GM12878 (cell line): Measurements from ENCODE around the gene SCN3B. TPM values are rescaled to one million over a fixed set of nuclear protein-coding genes. Genes with fewer than 3 reads are reported as not detected.

Experiments
- ATAC-seq: fragments of 200-7000 bp; cut with Tn5 transposase; 3 replicates; pipeline ENCODE4 v1.9.1; 2020; ENCODE audit warnings: mild to moderate bottlenecking, moderate library complexity
- BruUV-seq: library from RNA; stranded (reverse); fragments of 400-500 nt; replicated peaks from 2 replicates; lab custom pipeline; 2021; lab: Mats Ljungman, UMichigan
- CTCF ChIA-PET: fragments of 300-600 bp; sonication (Branson Sonifier 250); formaldehyde crosslinking; extraction: SDS; loops from one replicate; lab custom pipeline; 2021; ENCODE audit warnings: inconsistent platforms; lab: Yijun Ruan, JAX
- POLR2A ChIA-PET: fragments of 350-600 bp; formaldehyde crosslinking; extraction: SDS; loops from one replicate; lab custom pipeline; 2021; ENCODE audit warnings: inconsistent platforms; lab: Charles Lee
- RAD21 ChIA-PET: fragments of 300-600 bp; sonication (Branson Sonifier 250); formaldehyde crosslinking; loops from one replicate; lab custom pipeline; 2023; ENCODE audit warnings: antibody characterized with exemption; ENCODE audit not compliant: unreplicated experiment; lab: Charles Lee
- SMC1A ChIA-PET: fragments of 300-600 bp; sonication (Branson Sonifier 250); formaldehyde crosslinking; loops from one replicate; lab custom pipeline; 2023; ENCODE audit not compliant: unreplicated experiment, uncharacterized antibody; lab: Charles Lee
- DNase-seq: peaks from one replicate; pipeline ENCODE4 v3.0.0-alpha.2; 2011; ENCODE audit warnings: low read depth, low spot score
- FAIRE-seq: peaks from 3 replicates; lab custom pipeline; 2011; peaks lifted over from hg19 to GRCh38; lab: Jason Lieb, UNC
- H2AFZ ChIP-seq: 2 replicates; pipeline ENCODE4 v1.6.0; 2011; ENCODE audit warnings: low read depth, low read length, control low read depth; ENCODE audit not compliant: control insufficient read depth
- H3K27ac ChIP-seq: 2 replicates; pipeline ENCODE4 v1.5.1; 2011; ENCODE audit warnings: control low read depth; ENCODE audit not compliant: control insufficient read depth, insufficient read depth
- H3K27me3 ChIP-seq, 2 experiments: replicated peaks in 1 of 2; 2 replicates each; pipeline versions ENCODE4 v1.6.0 to v1.6.1; 2011; ENCODE audit warnings: low read length in 1 of 2; ENCODE audit not compliant: control insufficient read depth in 2 of 2, insufficient read depth in 2 of 2
- H3K36me3 ChIP-seq, 2 experiments: 2 replicates each; pipeline ENCODE4 v1.5.1; 2011; ENCODE audit warnings: low read length in 1 of 2; ENCODE audit not compliant: control insufficient read depth in 2 of 2, insufficient read depth in 2 of 2
- H3K4me1 ChIP-seq: 2 replicates; pipeline ENCODE4 v1.6.1; 2011; ENCODE audit warnings: mild to moderate bottlenecking, low read length, moderate library complexity, mixed read lengths; ENCODE audit not compliant: control insufficient read depth, insufficient read depth
- H3K4me2 ChIP-seq: 2 replicates; pipeline ENCODE4 v1.6.0; 2011; ENCODE audit warnings: control low read depth; ENCODE audit not compliant: control insufficient read depth, insufficient read depth
- H3K4me3 ChIP-seq: fragments of 200-600 bp; sonication (generic); 2 replicates; pipeline ENCODE4 v1.5.1; 2016
- H3K79me2 ChIP-seq: 2 replicates; pipeline ENCODE4 v1.6.0; 2011; ENCODE audit warnings: low read length; ENCODE audit not compliant: control insufficient read depth, insufficient read depth
- H3K9ac ChIP-seq: 2 replicates; pipeline ENCODE4 v1.8.0; 2011; ENCODE audit warnings: low read length, control low read depth, mixed read lengths; ENCODE audit not compliant: control insufficient read depth, insufficient read depth
- H3K9me3 ChIP-seq: replicated peaks from 3 replicates; pipeline ENCODE4 v1.5.1; 2011; ENCODE audit warnings: mild to moderate bottlenecking, low read length; ENCODE audit not compliant: control insufficient read depth, insufficient read depth
- H4K20me1 ChIP-seq: 2 replicates; pipeline ENCODE4 v1.6.0; 2011; ENCODE audit not compliant: control insufficient read depth, insufficient read depth
- ASH2L ChIP-seq: fragments of 300-600, 200-600 bp; sonication (generic); IDR thresholded peaks from 2 replicates; pipeline ENCODE4 v1.6.1; 2017; ENCODE audit warnings: low read depth, mild to moderate bottlenecking, borderline replicate concordance
- GATAD2B ChIP-seq: fragments of 450-650 bp; conservative IDR thresholded peaks from 2 replicates; pipeline ENCODE4 v1.6.1; 2017; ENCODE audit warnings: low read depth, mild to moderate bottlenecking, moderate library complexity
- IKZF1 ChIP-seq: fragments of 450-650 bp; conservative IDR thresholded peaks from 2 replicates; pipeline ENCODE4 v1.6.1; 2017; ENCODE audit warnings: antibody characterized with exemption, mild to moderate bottlenecking
- IRF4 ChIP-seq: IDR thresholded peaks from 2 replicates; pipeline ENCODE4 v1.6.1; 2011; ENCODE audit warnings: low read depth, low read length
- NFYB ChIP-seq: IDR thresholded peaks from 2 replicates; pipeline ENCODE4 v1.6.1; 2011; ENCODE audit warnings: low read depth, mild to moderate bottlenecking, low read length, improper control_type of control experiment, moderate library complexity; ENCODE audit not compliant: insufficient read depth
- NRF1 ChIP-seq: conservative IDR thresholded peaks from 2 replicates; pipeline ENCODE4 v1.6.1; 2011; ENCODE audit warnings: mild to moderate bottlenecking, low read depth, low read length, improper control_type of control experiment
- PAX8 ChIP-seq: fragments of 450-650 bp; IDR thresholded peaks from 2 replicates; pipeline ENCODE4 v1.6.1; 2017; ENCODE audit warnings: mild to moderate bottlenecking, moderate library complexity
- RELA ChIP-seq: fragments of 450-650 bp; IDR thresholded peaks from 2 replicates; pipeline ENCODE4 v1.8.0; 2014; ENCODE audit warnings: borderline replicate concordance; ENCODE audit not compliant: partially characterized antibody
- SMAD1 ChIP-seq: fragments of 450-650 bp; IDR thresholded peaks from 2 replicates; pipeline ENCODE4 v1.6.1; 2018; ENCODE audit warnings: mild to moderate bottlenecking, low read depth; ENCODE audit not compliant: partially characterized antibody
- SMC3 ChIP-seq: IDR thresholded peaks from 2 replicates; pipeline ENCODE4 v1.6.1; 2011; ENCODE audit warnings: low read length, improper control_type of control experiment, borderline replicate concordance
- SREBF2 ChIP-seq: IDR thresholded peaks from 2 replicates; pipeline ENCODE4 v1.6.1; 2012; ENCODE audit warnings: mild to moderate bottlenecking, low read length
- SUPT20H ChIP-seq: IDR thresholded peaks from 2 replicates; pipeline ENCODE4 v1.6.1; 2011; ENCODE audit warnings: low read depth, mild to moderate bottlenecking, low read length, moderate library complexity, borderline replicate concordance; ENCODE audit not compliant: control insufficient read depth
- WGBS: methylation state at CpG from one replicate; pipeline ENCODE4 v1.1.6; 2016; ENCODE audit warnings: low lambda C conversion rate; ENCODE audit not compliant: insufficient replicate concordance, insufficient coverage; ENCODE audit errors: missing lambda C conversion rate; 5-methylcytosine and 5-hydroxymethylcytosine counted together
- in situ Hi-C: fragments of 300-500 bp; cut with MboI; formaldehyde crosslinking; loops from 9 replicates; pipeline ENCODE4 v1.14.3; 2018; ENCODE audit warnings: mixed read lengths
- intact Hi-C: fragments of 100-400 bp; cut with micrococcal nuclease; formaldehyde crosslinking; loops from one replicate; pipeline ENCODE4 v1.14.2; 2022; ENCODE audit not compliant: unreplicated experiment
- polyA plus RNA-seq, 11 experiments: library from polyadenylated mRNA; depleted of rRNA in 4 of 11; unstranded in 6 of 11; stranded (reverse) in 5 of 11; fragments of >200 nt; fragmentation: Nextera tagmentation in 4 of 11; fragmentation: Illumina TruSeq in 1 of 11; extraction: Ambion mirVana in 4 of 11; extraction: Trizol in 1 of 11; gene quantifications; 1 replicate in 1 of 11; 2 replicates in 10 of 11; pipeline versions ENCODE4 v1.2.1 to v1.2.3, GENCODE V29; 2011 to 2016; ENCODE audit warnings: inconsistent platforms in 2 of 11, missing spikeins in 2 of 11, low read depth in 1 of 11
- total RNA-seq, 4 experiments: library from RNA; depleted of rRNA in 3 of 4; stranded (reverse); fragments of >200 nt in 3 of 4; fragmentation: Illumina TruSeq in 1 of 4; extraction: Trizol in 1 of 4; gene quantifications; 2 replicates each; pipeline versions ENCODE4 v1.2.1 to v1.2.3, GENCODE V29; 2013 to 2021
- TF ChIP-seq, protein P1 (sequence below): fragments of 450-650 bp; IDR thresholded peaks from 2 replicates; pipeline ENCODE4 v1.6.1; 2017; ENCODE audit warnings: mild to moderate bottlenecking, low read depth, inconsistent platforms; ENCODE audit not compliant: poor library complexity, severe bottlenecking
- TF ChIP-seq, protein P2 (sequence below): fragments of 150-350 bp; IDR thresholded peaks from 2 replicates; pipeline ENCODE4 v1.6.1; 2014; ENCODE audit warnings: mild to moderate bottlenecking, low read depth, low read length

The SCN3B gene
- total and polyA plus RNA-seq, 10 of the 15 experiments (the other 5 are each of a cell fraction or from before 2014, with no cell fraction given) = 0.01 to 0.12 (median 0.09) TPM; not detected in 7

DNA sequence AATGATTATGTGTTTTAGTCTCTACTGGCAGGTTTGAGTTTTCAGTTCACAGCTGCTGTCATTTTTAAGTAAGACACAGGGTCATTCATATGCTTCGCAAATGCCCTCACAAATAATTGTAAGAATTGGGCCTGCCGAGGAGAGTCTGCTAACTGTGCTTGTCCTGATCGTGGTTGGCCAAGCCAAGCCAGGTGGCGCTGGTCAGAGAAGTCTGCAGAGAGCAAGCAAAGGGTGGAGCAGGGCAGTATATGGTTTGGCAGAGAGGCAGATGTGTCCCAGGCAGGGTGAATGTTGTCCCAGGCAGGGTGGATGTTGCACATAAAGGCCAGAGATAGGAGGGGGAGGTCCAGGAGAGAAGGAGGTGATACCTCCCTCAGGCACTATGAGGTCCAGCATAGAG is 52.7 kb downstream of the SCN3B start (continued):
- TF ChIP-seq, protein P1, sequence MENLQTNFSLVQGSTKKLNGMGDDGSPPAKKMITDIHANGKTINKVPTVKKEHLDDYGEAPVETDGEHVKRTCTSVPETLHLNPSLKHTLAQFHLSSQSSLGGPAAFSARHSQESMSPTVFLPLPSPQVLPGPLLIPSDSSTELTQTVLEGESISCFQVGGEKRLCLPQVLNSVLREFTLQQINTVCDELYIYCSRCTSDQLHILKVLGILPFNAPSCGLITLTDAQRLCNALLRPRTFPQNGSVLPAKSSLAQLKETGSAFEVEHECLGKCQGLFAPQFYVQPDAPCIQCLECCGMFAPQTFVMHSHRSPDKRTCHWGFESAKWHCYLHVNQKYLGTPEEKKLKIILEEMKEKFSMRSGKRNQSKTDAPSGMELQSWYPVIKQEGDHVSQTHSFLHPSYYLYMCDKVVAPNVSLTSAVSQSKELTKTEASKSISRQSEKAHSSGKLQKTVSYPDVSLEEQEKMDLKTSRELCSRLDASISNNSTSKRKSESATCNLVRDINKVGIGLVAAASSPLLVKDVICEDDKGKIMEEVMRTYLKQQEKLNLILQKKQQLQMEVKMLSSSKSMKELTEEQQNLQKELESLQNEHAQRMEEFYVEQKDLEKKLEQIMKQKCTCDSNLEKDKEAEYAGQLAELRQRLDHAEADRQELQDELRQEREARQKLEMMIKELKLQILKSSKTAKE = no peak
- TF ChIP-seq SMC3 (no peak), NFYB (no peak), SUPT20H (no peak), PAX8 (no peak)
- TF ChIP-seq, all 136 proteins: peak for 0

DNA sequence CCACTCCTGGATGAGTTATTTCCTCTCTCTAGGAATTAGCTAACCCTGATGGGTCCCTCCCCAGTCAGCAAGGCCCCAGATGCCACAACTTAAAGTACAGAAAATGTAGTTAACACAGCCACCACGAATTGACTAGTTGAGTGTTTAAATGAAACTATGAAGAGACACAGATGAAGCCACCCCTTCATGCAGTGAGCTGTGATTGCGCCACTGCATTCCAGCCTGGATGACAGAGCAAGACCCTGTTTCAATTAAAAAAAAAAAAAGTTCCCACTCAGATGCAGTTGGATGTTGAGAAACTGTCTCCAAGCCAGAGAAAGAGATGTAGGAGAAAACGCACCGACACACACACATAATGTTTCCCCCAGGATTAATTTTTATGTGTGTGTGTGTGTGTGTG is 53.3 kb downstream of the SCN3B start:
- DNase-seq (no peak), FAIRE-seq (no peak), ATAC-seq (no peak)
- Histone ChIP-seq H3K36me3 (peaks cover 0 to 3% of the 10 kb centered on the region in 2 experiments; a peak in 3 of 4 replicates), H3K9ac (no peak overlapping the region), H3K27me3 (no peaks in the 10 kb centered on the region), H3K4me2 (no peak overlapping the region), H4K20me1 (no peaks in the 10 kb centered on the region), H3K4me1 (no peaks in the 10 kb centered on the region), H2AFZ (no peak overlapping the region), H3K9me3 (no peaks in the 10 kb centered on the region), H3K4me3 (no peak overlapping the region), H3K27ac (no peak overlapping the region), H3K79me2 (no peaks in the 10 kb centered on the region)
- in situ Hi-C loops = no loop called here
- ChIA-PET POLR2A (no interaction called here), CTCF (interaction anchor here (0.7 to 0.8 kb wide), 2 partner anchors 41 to 106 kb away, joined by 3 read pairs; no protein-coding TSS in a partner anchor), SMC1A (no interaction called here), RAD21 (interaction anchor here (0.6 kb wide), 1 partner anchor 396 kb away, joined by 3 read pairs; no protein-coding TSS in a partner anchor)
- no TSS peak for BruUV-seq
- TF ChIP-seq ASH2L (no peak), SMAD1 (no peak), NRF1 (no peak), IRF4 (no peak), RELA (no peak), IKZF1 (no peak), GATAD2B (no peak), SREBF2 (no peak)
- TF ChIP-seq, protein P2, sequence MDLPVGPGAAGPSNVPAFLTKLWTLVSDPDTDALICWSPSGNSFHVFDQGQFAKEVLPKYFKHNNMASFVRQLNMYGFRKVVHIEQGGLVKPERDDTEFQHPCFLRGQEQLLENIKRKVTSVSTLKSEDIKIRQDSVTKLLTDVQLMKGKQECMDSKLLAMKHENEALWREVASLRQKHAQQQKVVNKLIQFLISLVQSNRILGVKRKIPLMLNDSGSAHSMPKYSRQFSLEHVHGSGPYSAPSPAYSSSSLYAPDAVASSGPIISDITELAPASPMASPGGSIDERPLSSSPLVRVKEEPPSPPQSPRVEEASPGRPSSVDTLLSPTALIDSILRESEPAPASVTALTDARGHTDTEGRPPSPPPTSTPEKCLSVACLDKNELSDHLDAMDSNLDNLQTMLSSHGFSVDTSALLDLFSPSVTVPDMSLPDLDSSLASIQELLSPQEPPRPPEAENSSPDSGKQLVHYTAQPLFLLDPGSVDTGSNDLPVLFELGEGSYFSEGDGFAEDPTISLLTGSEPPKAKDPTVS = no peak
- whole genome bisulfite sequencing = 65% methylated on average over 4 of the region's 4 CpGs
- intact Hi-C loops = no loop called here
